GM12878 (cell line): ENCODE measurements around the gene ADAMTSL1. TPM values are rescaled to one million over a fixed set of nuclear protein-coding genes. Genes with fewer than 3 reads are reported as not detected.

ENCODE experiments used
- ATAC-seq: fragments of 200-7000 bp; cut with Tn5 transposase; 3 replicates; pipeline ENCODE4 v1.9.1; 2020; ENCODE audit warnings: mild to moderate bottlenecking, moderate library complexity
- BruUV-seq: library from RNA; stranded (reverse); fragments of 400-500 nt; replicated peaks from 2 replicates; lab custom pipeline; 2021; lab: Mats Ljungman, UMichigan
- CTCF ChIA-PET: fragments of 300-600 bp; sonication (Branson Sonifier 250); formaldehyde crosslinking; extraction: SDS; loops from one replicate; lab custom pipeline; 2021; ENCODE audit warnings: inconsistent platforms; lab: Yijun Ruan, JAX
- POLR2A ChIA-PET: fragments of 350-600 bp; formaldehyde crosslinking; extraction: SDS; loops from one replicate; lab custom pipeline; 2021; ENCODE audit warnings: inconsistent platforms; lab: Charles Lee
- RAD21 ChIA-PET: fragments of 300-600 bp; sonication (Branson Sonifier 250); formaldehyde crosslinking; loops from one replicate; lab custom pipeline; 2023; ENCODE audit warnings: antibody characterized with exemption; ENCODE audit not compliant: unreplicated experiment; lab: Charles Lee
- SMC1A ChIA-PET: fragments of 300-600 bp; sonication (Branson Sonifier 250); formaldehyde crosslinking; loops from one replicate; lab custom pipeline; 2023; ENCODE audit not compliant: unreplicated experiment, uncharacterized antibody; lab: Charles Lee
- DNase-seq: peaks from one replicate; pipeline ENCODE4 v3.0.0-alpha.2; 2011; ENCODE audit warnings: low read depth, low spot score
- FAIRE-seq: peaks from 3 replicates; lab custom pipeline; 2011; peaks lifted over from hg19 to GRCh38; lab: Jason Lieb, UNC
- H2AFZ ChIP-seq: 2 replicates; pipeline ENCODE4 v1.6.0; 2011; ENCODE audit warnings: low read depth, low read length, control low read depth; ENCODE audit not compliant: control insufficient read depth
- H3K27ac ChIP-seq: 2 replicates; pipeline ENCODE4 v1.5.1; 2011; ENCODE audit warnings: control low read depth; ENCODE audit not compliant: control insufficient read depth, insufficient read depth
- H3K27me3 ChIP-seq, 2 experiments: replicated peaks in 1 of 2; 2 replicates each; pipeline versions ENCODE4 v1.6.0 to v1.6.1; 2011; ENCODE audit warnings: low read length in 1 of 2; ENCODE audit not compliant: control insufficient read depth in 2 of 2, insufficient read depth in 2 of 2
- H3K36me3 ChIP-seq, 2 experiments: 2 replicates each; pipeline ENCODE4 v1.5.1; 2011; ENCODE audit warnings: low read length in 1 of 2; ENCODE audit not compliant: control insufficient read depth in 2 of 2, insufficient read depth in 2 of 2
- H3K4me1 ChIP-seq: 2 replicates; pipeline ENCODE4 v1.6.1; 2011; ENCODE audit warnings: mild to moderate bottlenecking, low read length, moderate library complexity, mixed read lengths; ENCODE audit not compliant: control insufficient read depth, insufficient read depth
- H3K4me2 ChIP-seq: 2 replicates; pipeline ENCODE4 v1.6.0; 2011; ENCODE audit warnings: control low read depth; ENCODE audit not compliant: control insufficient read depth, insufficient read depth
- H3K4me3 ChIP-seq: fragments of 200-600 bp; sonication (generic); 2 replicates; pipeline ENCODE4 v1.5.1; 2016
- H3K79me2 ChIP-seq: 2 replicates; pipeline ENCODE4 v1.6.0; 2011; ENCODE audit warnings: low read length; ENCODE audit not compliant: control insufficient read depth, insufficient read depth
- H3K9ac ChIP-seq: 2 replicates; pipeline ENCODE4 v1.8.0; 2011; ENCODE audit warnings: low read length, control low read depth, mixed read lengths; ENCODE audit not compliant: control insufficient read depth, insufficient read depth
- H3K9me3 ChIP-seq: replicated peaks from 3 replicates; pipeline ENCODE4 v1.5.1; 2011; ENCODE audit warnings: mild to moderate bottlenecking, low read length; ENCODE audit not compliant: control insufficient read depth, insufficient read depth
- H4K20me1 ChIP-seq: 2 replicates; pipeline ENCODE4 v1.6.0; 2011; ENCODE audit not compliant: control insufficient read depth, insufficient read depth
- CBX5 ChIP-seq: sonication (generic); IDR thresholded peaks from 2 replicates; pipeline ENCODE4 v1.6.1; 2016; ENCODE audit warnings: low read depth, moderate library complexity, mild to moderate bottlenecking, inconsistent platforms
- CHD4 ChIP-seq: fragments of 200-600 bp; sonication (generic); IDR thresholded peaks from 2 replicates; pipeline ENCODE4 v1.6.1; 2016; ENCODE audit warnings: mild to moderate bottlenecking
- HCFC1 ChIP-seq: fragments of 150-350 bp; IDR thresholded peaks from 2 replicates; pipeline ENCODE4 v1.6.1; 2014; ENCODE audit warnings: low read length
- IKZF1 ChIP-seq: fragments of 450-650 bp; conservative IDR thresholded peaks from 2 replicates; pipeline ENCODE4 v1.6.1; 2017; ENCODE audit warnings: antibody characterized with exemption, mild to moderate bottlenecking
- NFYB ChIP-seq: IDR thresholded peaks from 2 replicates; pipeline ENCODE4 v1.6.1; 2011; ENCODE audit warnings: low read depth, mild to moderate bottlenecking, low read length, improper control_type of control experiment, moderate library complexity; ENCODE audit not compliant: insufficient read depth
- NR2C1 ChIP-seq: fragments of 450-650 bp; IDR thresholded peaks from 2 replicates; pipeline ENCODE4 v1.6.1; 2017; ENCODE audit warnings: antibody characterized with exemption, mild to moderate bottlenecking, moderate library complexity
- SIN3A ChIP-seq: IDR thresholded peaks from 2 replicates; pipeline ENCODE4 v1.6.1; 2012; ENCODE audit warnings: low read depth, low read length, improper control_type of control experiment
- SMC3 ChIP-seq: IDR thresholded peaks from 2 replicates; pipeline ENCODE4 v1.6.1; 2011; ENCODE audit warnings: low read length, improper control_type of control experiment, borderline replicate concordance
- STAT3 ChIP-seq: IDR thresholded peaks from 2 replicates; pipeline ENCODE4 v1.6.1; 2011; ENCODE audit warnings: low read depth, low read length, improper control_type of control experiment
- TAF1 ChIP-seq: IDR thresholded peaks from 2 replicates; pipeline ENCODE4 v1.6.1; 2011; ENCODE audit warnings: mild to moderate bottlenecking, low read depth, low read length, borderline replicate concordance
- ZBED1 ChIP-seq: IDR thresholded peaks from 2 replicates; pipeline ENCODE4 v1.6.1; 2016; ENCODE audit warnings: borderline replicate concordance
- WGBS: methylation state at CpG from one replicate; pipeline ENCODE4 v1.1.6; 2016; ENCODE audit warnings: low lambda C conversion rate; ENCODE audit not compliant: insufficient replicate concordance, insufficient coverage; ENCODE audit errors: missing lambda C conversion rate; 5-methylcytosine and 5-hydroxymethylcytosine counted together
- in situ Hi-C: fragments of 300-500 bp; cut with MboI; formaldehyde crosslinking; loops from 9 replicates; pipeline ENCODE4 v1.14.3; 2018; ENCODE audit warnings: mixed read lengths
- intact Hi-C: fragments of 100-400 bp; cut with micrococcal nuclease; formaldehyde crosslinking; loops from one replicate; pipeline ENCODE4 v1.14.2; 2022; ENCODE audit not compliant: unreplicated experiment
- polyA plus RNA-seq, 11 experiments: library from polyadenylated mRNA; depleted of rRNA in 4 of 11; unstranded in 6 of 11; stranded (reverse) in 5 of 11; fragments of >200 nt; fragmentation: Nextera tagmentation in 4 of 11; fragmentation: Illumina TruSeq in 1 of 11; extraction: Ambion mirVana in 4 of 11; extraction: Trizol in 1 of 11; gene quantifications; 1 replicate in 1 of 11; 2 replicates in 10 of 11; pipeline versions ENCODE4 v1.2.1 to v1.2.3, GENCODE V29; 2011 to 2016; ENCODE audit warnings: inconsistent platforms in 2 of 11, missing spikeins in 2 of 11, low read depth in 1 of 11
- total RNA-seq, 4 experiments: library from RNA; depleted of rRNA in 3 of 4; stranded (reverse); fragments of >200 nt in 3 of 4; fragmentation: Illumina TruSeq in 1 of 4; extraction: Trizol in 1 of 4; gene quantifications; 2 replicates each; pipeline versions ENCODE4 v1.2.1 to v1.2.3, GENCODE V29; 2013 to 2021
- TF ChIP-seq, protein P1 (sequence below): fragments of 450-650 bp; IDR thresholded peaks from 2 replicates; pipeline ENCODE4 v1.6.1; 2017; ENCODE audit warnings: mild to moderate bottlenecking, low read depth, inconsistent platforms; ENCODE audit not compliant: poor library complexity, severe bottlenecking
- TF ChIP-seq, protein P2 (sequence below): fragments of 450-650 bp; IDR thresholded peaks from 2 replicates; pipeline ENCODE4 v1.6.1; 2017; ENCODE audit warnings: borderline replicate concordance

Gene ADAMTSL1
- total and polyA plus RNA-seq, 10 of the 15 experiments (the other 5 are each of a cell fraction or from before 2014, with no cell fraction given) = 0.01 to 0.10 (median 0.07) TPM; not detected in 6

- SMC1A ChIA-PET = no interaction called here
- FAIRE-seq (no peak), ATAC-seq (no peak), DNase-seq (no peak)
- Histone ChIP-seq H2AFZ (no peak overlapping the region), H4K20me1 (no peaks in the 10 kb centered on the region), H3K27me3 (no peaks in the 10 kb centered on the region), H3K4me1 (no peaks in the 10 kb centered on the region), H3K9ac (no peak overlapping the region), H3K4me2 (no peak overlapping the region), H3K27ac (no peak overlapping the region), H3K36me3 (no peaks in the 10 kb centered on the region), H3K4me3 (no peak overlapping the region), H3K79me2 (no peaks in the 10 kb centered on the region), H3K9me3 (no peaks in the 10 kb centered on the region)
- intact Hi-C loops (no loop called here), in situ Hi-C loops (no loop called here)
- RAD21 ChIA-PET = no interaction called here
- WGBS = 4% methylated on average over 3 of the region's 3 CpGs
- BruUV-seq = no TSS peak
- TF ChIP-seq CHD4 = no peak
- TF ChIP-seq CBX5 = no peak
- TF ChIP-seq SMC3 = no peak
- no peak for TF ChIP-seq IKZF1
- no peak for TF ChIP-seq ZBED1
- TF ChIP-seq, protein P1, sequence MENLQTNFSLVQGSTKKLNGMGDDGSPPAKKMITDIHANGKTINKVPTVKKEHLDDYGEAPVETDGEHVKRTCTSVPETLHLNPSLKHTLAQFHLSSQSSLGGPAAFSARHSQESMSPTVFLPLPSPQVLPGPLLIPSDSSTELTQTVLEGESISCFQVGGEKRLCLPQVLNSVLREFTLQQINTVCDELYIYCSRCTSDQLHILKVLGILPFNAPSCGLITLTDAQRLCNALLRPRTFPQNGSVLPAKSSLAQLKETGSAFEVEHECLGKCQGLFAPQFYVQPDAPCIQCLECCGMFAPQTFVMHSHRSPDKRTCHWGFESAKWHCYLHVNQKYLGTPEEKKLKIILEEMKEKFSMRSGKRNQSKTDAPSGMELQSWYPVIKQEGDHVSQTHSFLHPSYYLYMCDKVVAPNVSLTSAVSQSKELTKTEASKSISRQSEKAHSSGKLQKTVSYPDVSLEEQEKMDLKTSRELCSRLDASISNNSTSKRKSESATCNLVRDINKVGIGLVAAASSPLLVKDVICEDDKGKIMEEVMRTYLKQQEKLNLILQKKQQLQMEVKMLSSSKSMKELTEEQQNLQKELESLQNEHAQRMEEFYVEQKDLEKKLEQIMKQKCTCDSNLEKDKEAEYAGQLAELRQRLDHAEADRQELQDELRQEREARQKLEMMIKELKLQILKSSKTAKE = no peak
- no peak for TF ChIP-seq NFYB
- TF ChIP-seq HCFC1 = no peak
- no peak for TF ChIP-seq NR2C1
- no peak for TF ChIP-seq TAF1
- no peak for TF ChIP-seq SIN3A
- no peak for TF ChIP-seq STAT3
- TF ChIP-seq, protein P2, sequence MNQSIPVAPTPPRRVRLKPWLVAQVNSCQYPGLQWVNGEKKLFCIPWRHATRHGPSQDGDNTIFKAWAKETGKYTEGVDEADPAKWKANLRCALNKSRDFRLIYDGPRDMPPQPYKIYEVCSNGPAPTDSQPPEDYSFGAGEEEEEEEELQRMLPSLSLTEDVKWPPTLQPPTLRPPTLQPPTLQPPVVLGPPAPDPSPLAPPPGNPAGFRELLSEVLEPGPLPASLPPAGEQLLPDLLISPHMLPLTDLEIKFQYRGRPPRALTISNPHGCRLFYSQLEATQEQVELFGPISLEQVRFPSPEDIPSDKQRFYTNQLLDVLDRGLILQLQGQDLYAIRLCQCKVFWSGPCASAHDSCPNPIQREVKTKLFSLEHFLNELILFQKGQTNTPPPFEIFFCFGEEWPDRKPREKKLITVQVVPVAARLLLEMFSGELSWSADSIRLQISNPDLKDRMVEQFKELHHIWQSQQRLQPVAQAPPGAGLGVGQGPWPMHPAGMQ = no peak
- CTCF ChIA-PET = no interaction called here
- POLR2A ChIA-PET = no interaction called here
Measured at GRCh38 chr9:18502546-18502945, 28.6 kb downstream of the ADAMTSL1 start.
